Osteoblast (primary cell): ENCODE data around the gene MPV17. TPM values are rescaled to one million over a fixed set of nuclear protein-coding genes. Genes with fewer than 3 reads are reported as not detected.

Source experiments
- DNase-seq: peaks from one replicate; pipeline ENCODE4 v3.0.0; 2011; ENCODE audit warnings: low spot score, mixed read lengths; ENCODE audit not compliant: insufficient read length; ENCODE audit errors: missing footprints
- H2AFZ ChIP-seq: 2 replicates; pipeline ENCODE4 v1.6.0; 2011; ENCODE audit warnings: mild to moderate bottlenecking, low read length
- H3K27ac ChIP-seq: 2 replicates; pipeline ENCODE4 v1.5.1; 2011; ENCODE audit warnings: mild to moderate bottlenecking, low read depth, low read length, moderate library complexity
- H3K27me3 ChIP-seq: 2 replicates; pipeline ENCODE4 v1.6.0; 2012; ENCODE audit warnings: mild to moderate bottlenecking, control low read depth, inconsistent platforms, low read length, moderate library complexity; ENCODE audit not compliant: insufficient read depth
- H3K36me3 ChIP-seq: 2 replicates; pipeline ENCODE4 v1.5.1; 2011; ENCODE audit warnings: mild to moderate bottlenecking, low read length, control low read depth, moderate library complexity; ENCODE audit not compliant: insufficient read depth
- H3K4me1 ChIP-seq: 2 replicates; pipeline ENCODE4 v1.5.1; 2011; ENCODE audit warnings: mild to moderate bottlenecking, low read length, control low read depth, moderate library complexity; ENCODE audit not compliant: insufficient read depth
- H3K4me2 ChIP-seq: 2 replicates; pipeline ENCODE4 v1.6.0; 2011; ENCODE audit warnings: mild to moderate bottlenecking, low read length; ENCODE audit not compliant: insufficient read depth
- H3K4me3 ChIP-seq: fragments of 200-600 bp; sonication (generic); 3 replicates; pipeline ENCODE4 v1.5.1; 2012; ENCODE audit warnings: mild to moderate bottlenecking, low read length, inconsistent platforms; ENCODE audit not compliant: insufficient read depth
- H3K79me2 ChIP-seq: 2 replicates; pipeline ENCODE4 v1.6.0; 2012; ENCODE audit warnings: mild to moderate bottlenecking, low read length, control low read depth, inconsistent platforms; ENCODE audit not compliant: insufficient read depth
- H3K9me3 ChIP-seq: 2 replicates; pipeline ENCODE4 v1.5.1; 2011; ENCODE audit warnings: low read depth, low read length, control low read depth
- H4K20me1 ChIP-seq: 2 replicates; pipeline ENCODE4 v1.6.0; 2012; ENCODE audit warnings: mild to moderate bottlenecking, low read length, control low read depth; ENCODE audit not compliant: insufficient read depth
- total RNA-seq: library from RNA; depleted of rRNA; stranded (reverse); fragments of >200 nt; gene quantifications from 2 replicates; pipeline ENCODE4 v1.2.3, GENCODE V29; 2012
- TF ChIP-seq, protein P1 (sequence below): IDR thresholded peaks from 2 replicates; pipeline ENCODE4 v1.5.1; 2011; ENCODE audit warnings: mild to moderate bottlenecking, low read depth, low read length, moderate library complexity; ENCODE audit errors: extremely low read depth

Gene MPV17
- total RNA-seq, 1 donor, result 98.8 TPM

DNA sequence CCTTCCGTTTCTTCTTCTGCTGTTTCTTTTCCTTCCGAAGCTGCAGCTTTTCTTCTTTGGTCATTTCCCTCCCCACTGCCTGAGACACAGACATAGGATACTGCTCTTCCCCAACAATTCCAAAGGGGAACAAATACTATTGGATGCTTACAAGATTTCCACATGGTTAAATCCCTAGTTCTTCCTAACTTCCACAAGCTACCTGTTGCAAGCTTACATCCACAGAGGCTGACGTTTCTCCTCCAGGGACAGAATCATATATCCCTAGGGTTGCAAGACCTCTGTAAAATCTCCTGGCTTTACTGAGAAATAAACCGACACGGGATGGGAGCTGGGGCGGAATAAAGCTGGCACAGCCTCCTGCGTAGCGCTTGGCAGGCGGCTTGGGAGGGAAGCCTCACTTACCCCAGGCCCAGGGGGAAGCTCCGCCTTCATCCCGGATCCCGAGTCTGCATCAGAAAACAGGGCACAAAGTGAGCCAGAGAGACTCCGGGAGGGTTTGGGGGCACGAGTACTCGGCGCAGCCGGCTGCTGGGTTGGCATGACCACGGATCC is 46.7 kb upstream of the MPV17 start:
- Histone ChIP-seq H3K36me3 (peaks cover 60% of the 10 kb centered on the region), H3K4me1 (peaks cover 20% of the 10 kb centered on the region), H3K27me3 (no peaks in the 10 kb centered on the region), H4K20me1 (peaks cover 7% of the 10 kb centered on the region), H3K27ac (peak overlapping the region; percentile 92), H3K9me3 (no peaks in the 10 kb centered on the region), H3K4me2 (peak overlapping the region; percentile 95), H2AFZ (peak overlapping the region; percentile 91), H3K79me2 (peaks cover 73% of the 10 kb centered on the region), H3K4me3 (peak overlapping the region; percentile 98)
- TF ChIP-seq, protein P1, sequence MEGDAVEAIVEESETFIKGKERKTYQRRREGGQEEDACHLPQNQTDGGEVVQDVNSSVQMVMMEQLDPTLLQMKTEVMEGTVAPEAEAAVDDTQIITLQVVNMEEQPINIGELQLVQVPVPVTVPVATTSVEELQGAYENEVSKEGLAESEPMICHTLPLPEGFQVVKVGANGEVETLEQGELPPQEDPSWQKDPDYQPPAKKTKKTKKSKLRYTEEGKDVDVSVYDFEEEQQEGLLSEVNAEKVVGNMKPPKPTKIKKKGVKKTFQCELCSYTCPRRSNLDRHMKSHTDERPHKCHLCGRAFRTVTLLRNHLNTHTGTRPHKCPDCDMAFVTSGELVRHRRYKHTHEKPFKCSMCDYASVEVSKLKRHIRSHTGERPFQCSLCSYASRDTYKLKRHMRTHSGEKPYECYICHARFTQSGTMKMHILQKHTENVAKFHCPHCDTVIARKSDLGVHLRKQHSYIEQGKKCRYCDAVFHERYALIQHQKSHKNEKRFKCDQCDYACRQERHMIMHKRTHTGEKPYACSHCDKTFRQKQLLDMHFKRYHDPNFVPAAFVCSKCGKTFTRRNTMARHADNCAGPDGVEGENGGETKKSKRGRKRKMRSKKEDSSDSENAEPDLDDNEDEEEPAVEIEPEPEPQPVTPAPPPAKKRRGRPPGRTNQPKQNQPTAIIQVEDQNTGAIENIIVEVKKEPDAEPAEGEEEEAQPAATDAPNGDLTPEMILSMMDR, result no peak
- DNase-seq, result peak; percentile 97

DNA sequence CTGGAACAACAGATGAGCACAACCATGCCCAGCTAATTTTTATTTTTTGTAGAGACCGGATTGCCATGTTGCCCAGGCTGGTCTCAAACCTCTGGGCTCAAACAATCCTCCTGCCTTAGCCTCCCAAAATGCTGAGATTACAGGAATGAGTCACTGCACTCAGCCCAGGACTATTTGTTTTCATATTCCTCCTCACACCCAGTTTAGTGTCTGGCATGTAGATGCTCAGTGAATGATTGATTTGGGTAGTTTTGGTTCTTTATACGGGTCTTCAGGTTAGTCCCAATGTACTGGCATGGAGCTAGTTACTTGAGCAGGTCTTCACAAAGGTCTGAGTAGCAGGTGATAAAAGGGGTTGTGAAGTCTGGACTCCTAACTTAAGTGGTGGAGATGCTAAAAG is 41.0 kb upstream of the MPV17 start:
- Histone ChIP-seq H3K4me2 (no peak overlapping the region), H3K9me3 (no peaks in the 10 kb centered on the region), H3K79me2 (peaks cover 23% of the 10 kb centered on the region), H3K27me3 (no peaks in the 10 kb centered on the region), H4K20me1 (no peaks in the 10 kb centered on the region), H3K4me1 (peaks cover 2% of the 10 kb centered on the region), H3K27ac (no peak overlapping the region), H3K36me3 (peaks cover 52% of the 10 kb centered on the region), H2AFZ (no peak overlapping the region), H3K4me3 (no peak overlapping the region)
- TF ChIP-seq, protein P1, result no peak
- no peak for DNase-seq

DNA sequence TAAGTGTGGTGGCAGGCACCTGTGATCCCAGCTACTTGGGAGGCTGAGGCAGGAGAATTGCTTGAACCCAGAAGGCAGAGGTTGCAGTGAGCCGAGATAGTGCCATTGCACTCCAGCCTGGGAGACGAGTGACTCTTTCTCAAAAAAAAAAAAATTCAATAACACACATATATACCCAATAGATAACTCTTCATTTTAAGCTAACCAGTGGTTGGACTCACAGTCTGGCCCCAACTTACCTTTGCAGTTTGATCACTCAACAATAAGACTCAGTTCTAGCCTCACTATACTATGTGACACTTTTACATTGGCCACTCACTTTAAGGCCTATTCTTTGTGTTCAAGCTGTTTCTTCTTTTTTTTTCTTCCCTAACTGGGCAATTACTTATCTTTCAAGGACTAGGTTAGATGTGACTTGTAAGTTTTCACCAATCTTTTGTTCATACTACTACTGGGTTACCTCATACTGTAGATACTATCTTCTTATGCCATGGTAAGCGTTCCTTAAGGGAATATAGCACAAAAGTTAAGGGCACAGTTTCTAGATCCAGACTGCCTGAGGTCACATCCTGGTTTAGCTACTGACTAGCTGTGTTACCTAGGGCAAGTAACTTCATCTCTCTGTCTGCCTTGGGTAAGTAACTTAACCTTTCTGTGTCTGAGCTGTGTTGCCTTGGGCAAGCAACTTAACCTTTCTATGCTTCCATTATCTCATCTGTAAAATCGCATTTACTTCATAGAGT is 40.0 kb upstream of the MPV17 start:
- Histone ChIP-seq H2AFZ (no peak overlapping the region), H3K79me2 (peaks cover 21% of the 10 kb centered on the region), H3K27ac (no peak overlapping the region), H3K4me1 (peaks cover 5% of the 10 kb centered on the region), H3K4me3 (no peak overlapping the region), H4K20me1 (no peaks in the 10 kb centered on the region), H3K4me2 (no peak overlapping the region), H3K9me3 (no peaks in the 10 kb centered on the region), H3K36me3 (peaks cover 42% of the 10 kb centered on the region), H3K27me3 (no peaks in the 10 kb centered on the region)
- no peak for DNase-seq
- TF ChIP-seq, protein P1, result no peak

DNA sequence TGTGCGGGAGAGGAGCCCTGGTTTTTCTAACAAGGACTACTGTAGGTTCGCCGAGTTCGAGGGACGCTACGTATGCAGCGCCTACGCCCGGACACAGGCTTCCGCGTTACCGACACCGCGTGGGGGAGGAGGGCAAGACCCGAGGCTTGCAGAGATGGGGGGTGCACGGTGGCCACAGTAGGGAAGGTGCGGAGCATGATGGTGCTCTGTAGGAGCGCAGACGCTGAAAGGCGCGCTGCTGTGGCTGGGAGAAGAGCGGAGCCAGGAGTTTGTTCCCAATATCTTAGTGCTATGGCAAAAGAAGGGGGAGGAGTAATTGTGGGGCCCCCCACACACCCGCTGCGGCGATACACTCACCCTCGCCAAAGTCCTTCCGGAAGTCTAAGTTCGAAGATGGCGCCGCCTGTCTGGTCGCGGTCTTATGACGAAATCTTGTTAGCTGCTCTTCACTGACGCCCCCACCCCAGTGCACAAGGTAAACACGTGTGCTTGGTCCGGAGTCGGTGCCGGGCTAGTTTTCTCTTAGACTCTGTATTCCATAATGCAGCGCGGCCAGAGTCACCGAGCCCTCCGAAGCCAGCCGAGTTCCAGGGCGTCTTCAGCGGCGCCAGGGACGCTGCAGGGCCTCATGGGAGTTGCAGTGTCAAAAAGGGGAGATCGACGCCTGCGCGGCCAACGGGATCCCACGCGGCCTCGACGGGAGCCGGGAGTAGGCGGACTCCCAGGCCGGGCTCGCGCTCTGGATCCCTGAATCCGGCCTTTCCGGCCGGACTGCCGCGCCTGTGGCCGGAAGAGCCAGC is 33.7 kb upstream of the MPV17 start, which contains the start of gene GTF3C2:
TSS of gene GTF3C2 (minus strand) at position 383 of the 800 bp plus-strand sequence. CDS start 13,210 bp downstream, outside the sequence.
- H3K79me2 ChIP-seq, result peaks cover 62% of the 10 kb centered on the region

More for the DNA sequence above, 33.7 kb upstream of the MPV17 start, which contains the start of gene GTF3C2:
- H4K20me1 ChIP-seq, result peaks cover 6% of the 10 kb centered on the region
- DNase-seq, result peak; percentile 99
- peaks cover 21% of the 10 kb centered on the region for H3K4me1 ChIP-seq
- H3K36me3 ChIP-seq, result no peaks in the 10 kb centered on the region
- peak within 1 kb of the TSS; percentile 85 for H3K4me3 ChIP-seq
- H3K27ac ChIP-seq, result peak within 1 kb of the TSS; percentile 91
- H3K4me2 ChIP-seq, result peak within 1 kb of the TSS; percentile 68
- no peaks in the 10 kb centered on the region for H3K27me3 ChIP-seq
- peak within 1 kb of the TSS; percentile 99 for H2AFZ ChIP-seq
- TF ChIP-seq, protein P1, result no peak
- no peaks in the 10 kb centered on the region for H3K9me3 ChIP-seq
